Coronary artery (tissue), 2 donors: ENCODE data around the gene MEIOC.
"Not testable (repeated sequence)": the region's sequence is repeated elsewhere in the genome, so short reads cannot be mapped to it uniquely, and the experiment has no call there.

Experiments used
- DNase-seq: peaks from one replicate; pipeline ENCODE4 v3.0.0-alpha.2; 2017; ENCODE audit warnings: low spot score
- H3K27ac ChIP-seq, 2 donors: fragments of 200-600 bp; sonication (generic); one replicate each; pipeline ENCODE4 v1.5.1; 2016 to 2019
- H3K4me3 ChIP-seq: fragments of 200-600 bp; sonication (generic); 2 replicates; pipeline ENCODE4 v1.5.1; 2016; ENCODE audit warnings: mild to moderate bottlenecking, moderate library complexity
- TF ChIP-seq, protein P1 (sequence below): fragments of 200-600 bp; sonication (generic); IDR thresholded peaks from one replicate; pipeline ENCODE4 v1.5.1; 2019; ENCODE audit warnings: antibody characterized with exemption

The MEIOC gene

GRCh38 chr17:44688200-44688599, 31.9 kb downstream of the MEIOC start:
- Histone ChIP-seq H3K27ac (no peak overlapping the region), H3K4me3 (no peak overlapping the region)
- TF ChIP-seq, protein P1, sequence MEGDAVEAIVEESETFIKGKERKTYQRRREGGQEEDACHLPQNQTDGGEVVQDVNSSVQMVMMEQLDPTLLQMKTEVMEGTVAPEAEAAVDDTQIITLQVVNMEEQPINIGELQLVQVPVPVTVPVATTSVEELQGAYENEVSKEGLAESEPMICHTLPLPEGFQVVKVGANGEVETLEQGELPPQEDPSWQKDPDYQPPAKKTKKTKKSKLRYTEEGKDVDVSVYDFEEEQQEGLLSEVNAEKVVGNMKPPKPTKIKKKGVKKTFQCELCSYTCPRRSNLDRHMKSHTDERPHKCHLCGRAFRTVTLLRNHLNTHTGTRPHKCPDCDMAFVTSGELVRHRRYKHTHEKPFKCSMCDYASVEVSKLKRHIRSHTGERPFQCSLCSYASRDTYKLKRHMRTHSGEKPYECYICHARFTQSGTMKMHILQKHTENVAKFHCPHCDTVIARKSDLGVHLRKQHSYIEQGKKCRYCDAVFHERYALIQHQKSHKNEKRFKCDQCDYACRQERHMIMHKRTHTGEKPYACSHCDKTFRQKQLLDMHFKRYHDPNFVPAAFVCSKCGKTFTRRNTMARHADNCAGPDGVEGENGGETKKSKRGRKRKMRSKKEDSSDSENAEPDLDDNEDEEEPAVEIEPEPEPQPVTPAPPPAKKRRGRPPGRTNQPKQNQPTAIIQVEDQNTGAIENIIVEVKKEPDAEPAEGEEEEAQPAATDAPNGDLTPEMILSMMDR = no peak
- DNase-seq = no peak

DNA sequence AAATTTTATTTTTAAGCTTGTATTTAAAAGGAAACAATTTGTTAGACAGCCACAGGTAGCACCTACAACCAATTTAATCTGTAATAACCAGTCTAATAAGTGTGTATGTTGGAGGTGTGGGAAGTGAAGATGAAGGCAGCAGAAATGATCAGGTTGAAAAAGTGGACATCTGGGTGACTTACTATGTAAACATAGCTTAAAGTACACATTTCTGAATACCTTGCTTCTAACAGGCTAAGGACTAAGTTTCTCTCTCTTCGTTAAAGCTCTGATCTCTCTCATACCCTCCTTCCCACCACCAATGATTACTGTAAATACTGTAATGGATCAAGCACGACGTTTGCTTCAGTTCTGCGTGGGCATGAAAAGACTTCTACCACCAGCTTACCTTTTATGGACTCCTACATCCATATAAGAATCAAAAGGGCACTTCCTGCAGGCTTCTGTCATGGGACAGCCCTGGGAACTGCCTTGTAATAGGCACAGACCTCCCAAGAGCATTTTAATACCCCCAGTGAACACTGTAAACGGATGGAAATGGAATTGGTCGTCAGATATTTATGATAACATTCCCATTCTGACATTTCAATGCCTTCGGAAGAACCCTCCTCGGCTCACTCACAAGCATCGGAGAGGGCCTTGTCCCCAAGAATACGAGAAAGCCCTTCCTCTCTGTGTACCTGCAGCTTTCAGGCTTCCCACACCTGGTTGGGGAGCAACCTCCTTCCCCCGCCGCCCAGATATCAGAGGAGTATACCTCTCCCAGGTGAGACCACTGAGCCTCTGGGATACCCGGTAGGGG, 32.6 kb downstream of the MEIOC start:
- peak overlapping the region; percentile 73 to 88 for H3K27ac ChIP-seq

DNA sequence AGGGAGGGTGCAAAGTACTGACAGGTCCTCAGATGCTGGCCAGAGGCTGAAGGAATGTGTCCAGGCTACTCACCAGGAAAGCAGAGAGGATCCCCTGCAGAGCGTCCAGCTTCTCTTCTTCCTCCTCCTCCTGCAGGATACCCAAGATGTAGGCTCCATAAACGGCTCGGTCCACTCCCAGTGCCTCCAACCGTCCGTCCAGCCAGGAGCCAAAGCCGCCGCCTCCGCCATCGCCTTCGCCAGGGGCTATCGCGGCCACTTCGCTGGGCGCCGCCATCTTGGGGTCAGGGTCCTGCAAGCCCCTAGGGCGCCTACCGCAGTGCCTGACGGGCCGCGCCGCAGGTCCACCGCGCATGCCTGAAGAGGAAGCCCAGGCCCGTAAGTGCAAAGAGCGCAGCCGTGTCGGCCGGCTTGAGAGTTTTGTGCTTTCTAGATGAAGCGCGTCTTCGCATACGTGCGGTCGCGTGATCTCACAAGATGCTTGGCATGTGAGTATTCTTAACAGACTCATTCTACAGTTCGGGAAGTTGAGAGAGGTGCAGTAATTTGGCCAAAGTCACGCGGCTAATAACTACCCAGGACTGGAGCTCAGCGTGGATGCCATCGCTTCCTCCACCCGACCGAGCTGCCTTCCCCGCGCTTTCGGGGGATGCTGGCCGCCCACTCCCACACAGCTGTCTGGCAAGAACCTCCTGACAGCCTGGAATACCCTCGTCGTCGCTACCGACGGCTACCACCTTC, 33.4 kb downstream of the MEIOC start, which contains the start of gene CCDC43:
CCDC43 (minus strand) TSS at position 300 of the 741 bp plus-strand sequence; CDS start at position 277, 23 bp downstream.
- TF ChIP-seq, protein P1 = no peak
- Histone ChIP-seq H3K27ac (peak within 1 kb of the TSS; percentile 73 to 88), H3K4me3 (peak within 1 kb of the TSS; percentile 81)
- peak; percentile 91 for DNase-seq

More for the DNA sequence above, 32.6 kb downstream of the MEIOC start:
- TF ChIP-seq, protein P1 = no peak
- peak overlapping the region; percentile 81 for H3K4me3 ChIP-seq
- no peak for DNase-seq

DNA sequence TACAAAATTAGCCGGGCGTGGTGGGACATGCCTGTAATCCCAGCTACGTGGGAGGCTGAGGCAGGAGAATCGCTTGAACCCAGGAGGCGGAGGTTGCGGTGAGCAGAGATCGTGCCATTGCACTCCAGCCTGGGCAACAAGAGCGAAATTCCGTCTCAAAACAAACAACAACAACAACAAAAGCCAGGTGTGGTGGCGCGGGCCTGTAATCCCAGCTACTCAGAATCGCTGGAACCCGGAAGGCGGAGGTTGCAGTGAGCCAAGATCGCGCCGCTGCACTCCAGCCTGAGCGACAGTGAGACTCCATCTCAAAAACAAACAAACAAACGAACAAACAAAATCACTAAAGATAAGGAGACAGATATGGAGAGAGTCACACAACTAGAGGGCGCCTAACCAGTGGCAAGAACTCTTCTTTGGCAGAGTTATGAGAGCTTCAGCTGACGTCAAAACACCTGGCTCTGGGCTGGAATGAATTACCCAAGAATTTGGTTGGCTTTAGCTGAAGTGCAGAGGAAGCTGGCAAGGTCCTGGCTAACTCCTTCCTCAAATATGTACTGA, 34.6 kb downstream of the MEIOC start:
- not testable (repeated sequence) for DNase-seq, H3K4me3 ChIP-seq, H3K27ac ChIP-seq

DNA sequence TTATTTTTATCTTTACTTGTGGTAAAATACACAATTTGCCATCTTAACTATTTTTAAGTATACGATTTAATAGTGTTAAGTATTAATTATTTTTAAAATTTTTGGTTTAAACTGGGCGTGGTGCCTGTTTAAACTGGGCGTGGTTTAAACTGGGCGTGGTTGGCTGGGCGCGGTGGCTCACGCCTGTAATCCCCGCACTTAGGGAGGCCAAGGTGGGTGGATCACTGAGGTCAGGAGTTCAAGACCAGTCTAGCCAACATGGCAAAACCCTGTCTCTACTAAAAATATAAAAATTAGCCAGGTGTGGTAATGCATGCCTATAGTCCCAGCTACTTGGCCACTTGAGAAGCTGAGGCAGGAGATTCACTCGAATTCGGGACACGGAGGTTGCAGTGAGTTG, 37.3 kb downstream of the MEIOC start:
- TF ChIP-seq, protein P1 = no peak
- no peak overlapping the region for H3K4me3 ChIP-seq
- H3K27ac ChIP-seq = no peak overlapping the region
- no peak for DNase-seq

DNA sequence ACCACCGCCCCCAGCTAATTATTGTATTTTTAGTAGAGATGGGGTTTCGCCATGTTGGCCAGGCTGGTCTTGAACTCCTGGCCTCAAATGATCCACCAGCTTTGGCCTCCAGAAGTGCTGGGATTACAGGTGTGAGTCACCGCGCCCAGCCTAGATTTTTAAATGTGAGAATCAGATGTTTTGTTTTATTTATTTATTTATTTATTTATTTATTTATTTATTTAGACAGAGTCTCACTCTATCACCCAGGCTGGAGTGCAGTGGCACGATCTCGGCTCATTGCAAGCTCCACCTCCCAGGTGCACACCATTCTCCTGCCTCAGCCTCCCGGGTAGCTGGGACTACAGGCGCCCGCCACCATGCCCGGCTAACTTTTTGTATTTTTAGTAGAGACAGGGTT, 44.0 kb downstream of the MEIOC start:
- H3K4me3 ChIP-seq, H3K27ac ChIP-seq, DNase-seq: not testable (repeated sequence)

GRCh38 chr17:44707755-44708400, 51.6 kb downstream of the MEIOC start:
- H3K4me3 ChIP-seq = peak overlapping the region; percentile 78
- TF ChIP-seq, protein P1 = no peak
- DNase-seq = no peak
- H3K27ac ChIP-seq = peak overlapping the region; percentile 10 to 58
